Central memory CD4-positive, alpha-beta T cell (primary cell): ENCODE results near the gene SNX10.

Experiments used
- DNase-seq: peaks from one replicate; pipeline ENCODE4 v3.0.0; 2022

SNX10 gene

GRCh38 chr7:26370011-26370410, 78.3 kb downstream of the SNX10 start:
- no peak for DNase-seq

DNA sequence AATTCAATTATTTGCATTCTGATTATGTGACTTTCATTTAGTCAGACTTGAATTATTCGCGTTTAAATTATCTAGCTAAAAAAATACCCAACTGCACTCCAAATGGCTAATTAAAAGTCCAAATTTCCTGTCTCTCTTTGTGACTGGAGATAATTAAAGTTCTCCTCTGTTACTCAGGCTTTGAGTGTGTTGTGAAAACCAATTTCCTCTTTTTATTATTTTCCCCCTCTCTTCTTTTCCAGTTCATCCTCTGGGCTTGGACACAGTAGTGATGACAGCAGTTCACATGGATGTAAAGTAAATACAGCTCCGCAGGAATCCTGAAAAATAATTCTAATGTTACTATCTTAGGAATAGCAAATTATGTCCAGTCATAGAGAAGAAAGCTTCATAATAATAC, 80.6 kb downstream of the SNX10 start:
- DNase-seq, result no peak

- no peak for DNase-seq
Observed at GRCh38 chr7:26372704-26373103, 81.0 kb downstream of the SNX10 start.

GRCh38 chr7:26374647-26375373, 83.1 kb downstream of the SNX10 start:
- no peak for DNase-seq

DNA sequence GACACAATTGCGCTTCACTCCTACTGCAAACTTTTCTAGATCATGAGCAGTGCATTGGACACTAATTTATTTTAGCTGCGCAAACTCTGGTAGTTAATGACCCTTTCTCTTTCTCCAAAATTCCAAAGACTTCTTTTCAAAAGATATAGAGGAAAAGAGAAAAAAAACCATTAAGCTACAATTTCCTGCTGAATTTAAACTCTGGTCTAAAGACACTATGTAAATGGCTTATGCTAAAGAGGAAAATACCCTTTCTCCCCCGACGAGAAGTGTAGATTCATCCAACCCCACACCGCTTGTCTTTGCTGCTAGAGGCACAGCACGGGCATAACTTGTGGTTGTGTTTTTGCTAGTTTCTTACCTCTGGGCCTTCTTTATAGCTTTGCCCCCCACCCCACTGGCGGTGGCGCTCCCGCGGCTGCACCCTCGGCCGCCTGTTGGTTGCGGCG, 84.1 kb downstream of the SNX10 start:
- no peak for DNase-seq

- no peak for DNase-seq
Observed at GRCh38 chr7:26376175-26376917, 84.7 kb downstream of the SNX10 start.

GRCh38 chr7:26378016-26378415, 86.4 kb downstream of the SNX10 start:
- no peak for DNase-seq

GRCh38 chr7:26379711-26380110, 88.0 kb downstream of the SNX10 start:
- DNase-seq, result no peak

- DNase-seq, result no peak
Observed at GRCh38 chr7:26381476-26382353, 90.1 kb downstream of the SNX10 start.

- DNase-seq, result no peak
Observed at GRCh38 chr7:26385240-26385639, 93.6 kb downstream of the SNX10 start.

GRCh38 chr7:26387731-26388130, 96.1 kb downstream of the SNX10 start:
- no peak for DNase-seq

- DNase-seq, result no peak
Observed at GRCh38 chr7:26388256-26388655, 96.6 kb downstream of the SNX10 start.

GRCh38 chr7:26390016-26390415, 98.4 kb downstream of the SNX10 start:
- DNase-seq, result no peak

- DNase-seq, result no peak
Observed at GRCh38 chr7:26393818-26394217, 102.2 kb downstream of the SNX10 start.

GRCh38 chr7:26397332-26397731, 105.7 kb downstream of the SNX10 start:
- DNase-seq, result no peak

- DNase-seq, result no peak
Observed at GRCh38 chr7:26397796-26398426, 106.2 kb downstream of the SNX10 start.

DNA sequence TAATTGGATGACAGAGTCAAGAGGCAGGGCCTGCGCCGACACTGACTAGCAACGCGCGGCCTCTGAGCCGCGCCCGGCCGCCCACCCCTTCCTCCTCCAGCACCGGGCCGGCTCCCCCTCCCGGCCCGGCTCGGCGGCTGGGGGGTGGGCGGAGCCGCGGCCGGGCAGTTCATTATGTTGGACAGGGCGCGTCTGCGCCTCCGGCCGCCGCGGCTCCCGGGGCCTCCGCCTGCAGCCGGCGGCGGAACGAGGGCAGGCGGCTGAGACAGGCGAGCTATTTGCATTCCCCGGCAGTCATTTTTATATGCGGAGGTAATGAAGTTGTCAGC, 106.7 kb downstream of the SNX10 start:
- DNase-seq, result no peak

- DNase-seq, result no peak
Observed at GRCh38 chr7:26398756-26399509, 107.3 kb downstream of the SNX10 start.

GRCh38 chr7:26399736-26400135, 108.1 kb downstream of the SNX10 start:
- no peak for DNase-seq

- no peak for DNase-seq
Observed at GRCh38 chr7:26403640-26404039, 112.0 kb downstream of the SNX10 start.

DNA sequence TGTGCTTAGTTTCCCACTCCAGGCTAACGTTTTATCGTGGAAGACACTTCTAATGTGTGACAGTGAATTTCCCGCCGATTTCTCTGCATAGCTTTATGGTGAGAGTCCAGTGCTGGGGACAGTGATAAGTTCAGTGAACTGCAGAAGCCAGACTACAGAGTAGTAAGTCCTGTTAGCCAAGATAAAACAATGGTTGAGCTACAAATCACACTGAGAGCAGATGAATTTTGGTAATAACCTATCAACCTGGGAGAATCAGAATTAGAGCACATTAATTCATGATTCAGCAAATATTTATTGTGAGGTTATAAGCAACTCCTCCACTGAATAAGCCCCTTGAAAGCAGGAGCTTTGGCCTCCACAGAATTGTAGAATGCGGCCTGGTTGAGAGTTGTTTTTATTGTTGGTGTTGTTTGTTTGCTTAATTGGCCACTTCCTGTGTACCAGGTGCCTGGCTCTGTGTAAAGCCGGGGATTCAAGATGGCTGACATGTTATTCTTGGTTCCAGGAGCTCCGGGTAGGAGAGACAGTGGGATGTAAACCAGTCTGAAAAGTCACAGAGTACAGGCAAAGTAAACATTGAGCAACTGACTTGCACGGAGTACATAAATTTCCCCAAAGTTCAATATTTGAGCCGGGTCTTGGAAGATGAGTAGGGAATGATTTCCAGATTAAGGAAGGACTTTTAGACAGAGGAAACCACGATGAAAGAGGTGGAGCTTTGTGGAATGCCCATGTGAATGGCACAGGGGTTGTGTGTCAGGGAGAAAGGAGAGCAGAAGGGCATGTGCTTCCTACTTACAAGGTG, 112.7 kb downstream of the SNX10 start:
- no peak for DNase-seq
